H1 (cell line): ENCODE data around the gene KLHL35. TPM values are rescaled to one million over a fixed set of nuclear protein-coding genes. Genes with fewer than 3 reads are reported as not detected.

ENCODE experiments used
- EP300 ChIP-seq, 2 experiments: IDR thresholded peaks; 1 replicate in 1 of 2; 2 replicates in 1 of 2; pipeline ENCODE4 v1.6.1; 2011 to 2012; ENCODE audit warnings: low read depth in 2 of 2, low read length in 2 of 2, mild to moderate bottlenecking in 2 of 2, borderline replicate concordance in 1 of 2, inconsistent platforms in 1 of 2, moderate library complexity in 1 of 2
- GTF2F1 ChIP-seq: IDR thresholded peaks from 2 replicates; pipeline ENCODE4 v1.6.1; 2012; ENCODE audit warnings: low read depth, low read length, improper control_type of control experiment, borderline replicate concordance
- polyA plus RNA-seq, 7 experiments: library from polyadenylated mRNA; depleted of rRNA in 3 of 7; stranded (reverse) in 5 of 7; unstranded in 2 of 7; fragments of >200 nt in 5 of 7; fragments of 200-250 nt in 2 of 7; gene quantifications; 1 replicate in 5 of 7; 2 replicates in 1 of 7; 4 replicates in 1 of 7; pipeline versions ENCODE4 v1.2.1 to v1.2.3, GENCODE V29; 2011 to 2013; ENCODE audit warnings: missing spikeins in 2 of 7, mixed read lengths in 2 of 7
- total RNA-seq: library from RNA; stranded (reverse); fragmentation: NEBNext Ultra II Directional; extraction: Animal tissue kit (Norgen Biotek cat#: 25700); gene quantifications from 2 replicates; pipeline ENCODE4 v1.2.1, GENCODE V29; 2021

KLHL35 gene
- total and polyA plus RNA-seq, 2 of the 8 experiments (the other 6 are each of a cell fraction or from before 2014, with no cell fraction given): 0.35 to 0.41 TPM

DNA sequence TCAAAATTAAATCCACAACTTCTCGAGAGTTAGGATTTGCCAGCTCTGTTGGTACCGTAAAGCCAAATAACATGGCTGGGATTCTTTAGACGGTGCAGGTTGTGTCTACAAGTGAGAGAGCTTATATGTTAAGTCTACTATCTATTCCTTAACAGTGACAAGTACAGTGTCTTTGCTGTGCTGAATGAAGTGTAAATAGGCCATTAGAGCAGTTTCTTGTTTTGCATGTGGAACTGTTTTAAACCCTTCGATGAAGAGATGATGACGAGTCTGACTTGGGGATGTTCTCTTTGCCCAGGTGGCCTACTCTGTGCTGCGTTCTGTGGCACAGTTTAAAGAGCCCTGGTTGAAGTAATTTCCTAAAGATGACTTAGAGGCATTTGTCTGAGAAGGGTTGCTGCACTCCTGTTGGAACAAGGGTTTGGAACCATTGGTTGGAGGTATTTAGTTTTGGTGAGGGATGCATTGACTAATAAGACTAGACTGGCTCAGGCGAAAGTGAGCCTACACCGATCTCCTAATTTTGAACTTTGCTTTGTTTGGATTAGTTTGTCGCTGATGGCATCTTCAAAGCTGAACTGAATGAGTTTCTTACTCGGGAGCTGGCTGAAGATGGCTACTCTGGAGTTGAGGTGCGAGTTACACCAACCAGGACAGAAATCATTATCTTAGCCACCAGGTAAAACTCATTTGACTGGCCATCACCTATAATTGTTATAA, 32.7 kb downstream of the KLHL35 start (continued):
- no peak for TF ChIP-seq GTF2F1
- no peak for TF ChIP-seq EP300 (IDR thresholded peaks at IDR 0.05; ENCODE audit: borderline replicate concordance in 1 of 2, low read depth in 2 of 2, low read length in 2 of 2)
- TF ChIP-seq, all 59 proteins: peak for 7
